G401 (cell line): Measurements from ENCODE around the gene ZBTB38. TPM values are rescaled to one million over a fixed set of nuclear protein-coding genes. Genes with fewer than 3 reads are reported as not detected.

Experiments used
- DNase-seq: peaks from one replicate; pipeline ENCODE4 v3.0.0-alpha.2; 2015; ENCODE audit warnings: low spot score
- in situ Hi-C: cut with HindIII; loops from 2 replicates; pipeline ENCODE4 v1.10.0; 2016; ENCODE audit warnings: low sequenced_read_pairs, mixed read lengths
- total RNA-seq: library from RNA; depleted of rRNA; stranded (reverse); fragments of >200 nt; shearing (Covaris generic); gene quantifications from 2 replicates; pipeline ENCODE4 v1.2.3, GENCODE V29; 2014

Gene ZBTB38
- total RNA-seq, 1 experiment from 2014 or later = 7.4 TPM

- no peak for DNase-seq
- in situ Hi-C loops = no loop called here
Observed at GRCh38 chr3:141399200-141399599, 30.9 kb downstream of the ZBTB38 start.

- in situ Hi-C loops = no loop called here
- DNase-seq = peak; percentile 40
Observed at GRCh38 chr3:141400073-141400971, 32.0 kb downstream of the ZBTB38 start.

- in situ Hi-C loops = no loop called here
- DNase-seq = no peak
Observed at GRCh38 chr3:141401095-141401494, 32.8 kb downstream of the ZBTB38 start.

- peak; percentile 41 for DNase-seq
- in situ Hi-C loops = no loop called here
Observed at GRCh38 chr3:141401573-141402475, 33.5 kb downstream of the ZBTB38 start.

GRCh38 chr3:141402476-141403171, 34.3 kb downstream of the ZBTB38 start:
- in situ Hi-C loops = no loop called here
- peak; percentile 65 for DNase-seq

- no peak for DNase-seq
- in situ Hi-C loops = no loop called here
Observed at GRCh38 chr3:141403576-141403975, 35.3 kb downstream of the ZBTB38 start.

- in situ Hi-C loops = no loop called here
- DNase-seq = no peak
Observed at GRCh38 chr3:141405025-141405424, 36.7 kb downstream of the ZBTB38 start.

GRCh38 chr3:141405591-141405990, 37.3 kb downstream of the ZBTB38 start:
- DNase-seq = no peak
- in situ Hi-C loops = no loop called here

GRCh38 chr3:141406265-141406664, 38.0 kb downstream of the ZBTB38 start:
- in situ Hi-C loops = no loop called here
- no peak for DNase-seq

- no peak for DNase-seq
- in situ Hi-C loops = no loop called here
Observed at GRCh38 chr3:141407047-141407446, 38.7 kb downstream of the ZBTB38 start.

- in situ Hi-C loops = no loop called here
- DNase-seq = no peak
Observed at GRCh38 chr3:141407825-141408224, 39.5 kb downstream of the ZBTB38 start.

- no peak for DNase-seq
- in situ Hi-C loops = no loop called here
Observed at GRCh38 chr3:141408596-141408995, 40.3 kb downstream of the ZBTB38 start.

GRCh38 chr3:141409940-141410241, 41.6 kb downstream of the ZBTB38 start:
- DNase-seq = no peak
- in situ Hi-C loops = no loop called here

- DNase-seq = peak; percentile 69
- in situ Hi-C loops = no loop called here
Observed at GRCh38 chr3:141410408-141410807, 42.1 kb downstream of the ZBTB38 start.

GRCh38 chr3:141410846-141411245, 42.5 kb downstream of the ZBTB38 start:
- in situ Hi-C loops = no loop called here
- peak; percentile 56 for DNase-seq

GRCh38 chr3:141411251-141411771, 43.0 kb downstream of the ZBTB38 start:
- DNase-seq = peak; percentile 54
- in situ Hi-C loops = no loop called here

- DNase-seq = peak; percentile 75
- in situ Hi-C loops = no loop called here
Observed at GRCh38 chr3:141412087-141412935, 44.0 kb downstream of the ZBTB38 start.

- in situ Hi-C loops = no loop called here
- peak; percentile 90 for DNase-seq
Observed at GRCh38 chr3:141412936-141413354, 44.6 kb downstream of the ZBTB38 start.

GRCh38 chr3:141413391-141413790, 45.1 kb downstream of the ZBTB38 start:
- in situ Hi-C loops = no loop called here
- no peak for DNase-seq
